ENCODE results near the gene PCYT2.

DNA sequence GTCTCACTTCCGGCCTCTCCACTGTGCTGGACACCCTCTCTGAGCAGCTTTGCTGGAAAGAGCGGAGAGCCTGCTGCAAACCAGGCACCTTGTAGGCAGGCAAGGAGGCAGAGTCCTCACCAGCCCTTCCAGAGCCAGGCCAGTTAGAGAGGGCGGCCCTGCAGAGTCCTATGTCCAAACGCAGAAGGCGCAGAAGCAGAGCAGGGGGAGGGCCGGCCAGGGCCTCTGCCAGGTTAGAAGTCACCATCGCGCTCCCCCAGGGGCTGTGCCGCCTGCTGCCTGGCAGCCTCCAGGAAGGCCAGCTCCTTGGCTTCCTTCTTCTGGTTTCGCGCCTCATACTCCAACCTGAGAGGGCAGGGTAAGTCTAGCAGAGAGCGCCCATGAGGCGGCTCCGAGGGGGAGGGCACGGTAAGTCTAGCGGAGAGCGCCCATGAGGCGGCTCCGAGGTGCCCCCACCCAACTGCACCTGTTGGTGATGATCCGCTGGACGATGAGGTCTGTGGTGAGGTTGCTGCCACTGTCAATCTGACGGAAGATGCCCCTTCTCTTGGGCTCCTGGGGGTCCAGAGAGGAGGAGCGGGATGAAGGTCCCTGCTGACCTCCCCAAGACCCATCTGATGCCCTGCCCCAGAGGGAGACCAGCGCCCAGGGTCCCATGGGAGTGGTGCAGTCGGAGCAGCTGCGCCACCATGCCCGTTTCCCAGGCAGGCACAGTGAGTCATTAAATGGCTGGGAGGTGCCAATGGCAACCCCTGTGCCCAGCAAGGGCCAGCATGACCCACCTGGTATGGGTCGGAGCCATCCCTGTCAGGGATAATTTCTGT lies 6.4 kb downstream of the PCYT2 start:
- TF ChIP-seq, protein P1, sequence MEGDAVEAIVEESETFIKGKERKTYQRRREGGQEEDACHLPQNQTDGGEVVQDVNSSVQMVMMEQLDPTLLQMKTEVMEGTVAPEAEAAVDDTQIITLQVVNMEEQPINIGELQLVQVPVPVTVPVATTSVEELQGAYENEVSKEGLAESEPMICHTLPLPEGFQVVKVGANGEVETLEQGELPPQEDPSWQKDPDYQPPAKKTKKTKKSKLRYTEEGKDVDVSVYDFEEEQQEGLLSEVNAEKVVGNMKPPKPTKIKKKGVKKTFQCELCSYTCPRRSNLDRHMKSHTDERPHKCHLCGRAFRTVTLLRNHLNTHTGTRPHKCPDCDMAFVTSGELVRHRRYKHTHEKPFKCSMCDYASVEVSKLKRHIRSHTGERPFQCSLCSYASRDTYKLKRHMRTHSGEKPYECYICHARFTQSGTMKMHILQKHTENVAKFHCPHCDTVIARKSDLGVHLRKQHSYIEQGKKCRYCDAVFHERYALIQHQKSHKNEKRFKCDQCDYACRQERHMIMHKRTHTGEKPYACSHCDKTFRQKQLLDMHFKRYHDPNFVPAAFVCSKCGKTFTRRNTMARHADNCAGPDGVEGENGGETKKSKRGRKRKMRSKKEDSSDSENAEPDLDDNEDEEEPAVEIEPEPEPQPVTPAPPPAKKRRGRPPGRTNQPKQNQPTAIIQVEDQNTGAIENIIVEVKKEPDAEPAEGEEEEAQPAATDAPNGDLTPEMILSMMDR (optimal IDR thresholded peaks at IDR 0.05 in 1 of 3, IDR thresholded peaks at IDR 0.05 in 1 of 3, conservative IDR thresholded peaks at IDR 0.05 in 1 of 3; ENCODE audit: extremely low read depth in 1 of 3, insufficient read depth in 2 of 3, low read length in 3 of 3), result no peak
- TF ChIP-seq EZH2 (IDR thresholded peaks at IDR 0.05; ENCODE audit: low read length), result no peak

Measured in keratinocyte (primary cell).